GM11168 (cell line): ENCODE results near the gene CRKL.

ENCODE experiments used
- in situ Hi-C: fragments of 300-500 bp; cut with MboI; formaldehyde crosslinking; loops from one replicate; pipeline ENCODE4 v1.12.0; 2022; ENCODE audit warnings: low sequenced_read_pairs; ENCODE audit not compliant: unreplicated experiment

CRKL gene

GRCh38 chr22:20948989-20949388 lies 31.8 kb downstream of the CRKL start:
- in situ Hi-C loops = no loop called here

- in situ Hi-C loops = no loop called here
Observed at GRCh38 chr22:20949698-20950183, 32.5 kb downstream of the CRKL start.

- in situ Hi-C loops = no loop called here
Observed at GRCh38 chr22:20951151-20951931, 34.1 kb downstream of the CRKL start.

- in situ Hi-C loops = no loop called here
Observed at GRCh38 chr22:20951932-20952380, 34.7 kb downstream of the CRKL start.

- in situ Hi-C loops = no loop called here
Observed at GRCh38 chr22:20952544-20953341, 35.5 kb downstream of the CRKL start.

GRCh38 chr22:20953342-20953608 lies 36.1 kb downstream of the CRKL start:
- in situ Hi-C loops = no loop called here

GRCh38 chr22:20953668-20954500 lies 36.7 kb downstream of the CRKL start:
- in situ Hi-C loops = no loop called here

- in situ Hi-C loops = no loop called here
Observed at GRCh38 chr22:20955548-20955947, 38.3 kb downstream of the CRKL start.

- in situ Hi-C loops = no loop called here
Observed at GRCh38 chr22:20956258-20957101, 39.3 kb downstream of the CRKL start.

- in situ Hi-C loops = no loop called here
Observed at GRCh38 chr22:20957102-20957682, 40.0 kb downstream of the CRKL start.

GRCh38 chr22:20957683-20958431 lies 40.6 kb downstream of the CRKL start:
- in situ Hi-C loops = no loop called here

- in situ Hi-C loops = no loop called here
Observed at GRCh38 chr22:20959578-20960461, 42.6 kb downstream of the CRKL start.

GRCh38 chr22:20960609-20961008 lies 43.4 kb downstream of the CRKL start:
- in situ Hi-C loops = no loop called here

- in situ Hi-C loops = no loop called here
Observed at GRCh38 chr22:20962491-20962945, 45.3 kb downstream of the CRKL start.

GRCh38 chr22:20963201-20964052 lies 46.2 kb downstream of the CRKL start:
- in situ Hi-C loops = no loop called here

GRCh38 chr22:20964090-20964798 lies 47.0 kb downstream of the CRKL start:
- in situ Hi-C loops = no loop called here
